AG09309 (cell line): ENCODE measurements around the gene PRM3.

ENCODE experiments used
- DNase-seq: peaks from one replicate; pipeline ENCODE4 v3.0.0-alpha.2; 2010; ENCODE audit warnings: low read depth
- H3K4me3 ChIP-seq: 2 replicates; pipeline ENCODE4 v1.5.1; 2011; ENCODE audit warnings: mild to moderate bottlenecking, low read depth, low read length, moderate library complexity; ENCODE audit not compliant: control insufficient read depth
- CTCF ChIP-seq: IDR thresholded peaks from 2 replicates; pipeline ENCODE4 v1.5.1; 2011; ENCODE audit warnings: mild to moderate bottlenecking, low read depth, low read length, inconsistent platforms; ENCODE audit not compliant: insufficient read depth, control insufficient read depth; ENCODE audit errors: missing control alignments

The PRM3 gene

DNA sequence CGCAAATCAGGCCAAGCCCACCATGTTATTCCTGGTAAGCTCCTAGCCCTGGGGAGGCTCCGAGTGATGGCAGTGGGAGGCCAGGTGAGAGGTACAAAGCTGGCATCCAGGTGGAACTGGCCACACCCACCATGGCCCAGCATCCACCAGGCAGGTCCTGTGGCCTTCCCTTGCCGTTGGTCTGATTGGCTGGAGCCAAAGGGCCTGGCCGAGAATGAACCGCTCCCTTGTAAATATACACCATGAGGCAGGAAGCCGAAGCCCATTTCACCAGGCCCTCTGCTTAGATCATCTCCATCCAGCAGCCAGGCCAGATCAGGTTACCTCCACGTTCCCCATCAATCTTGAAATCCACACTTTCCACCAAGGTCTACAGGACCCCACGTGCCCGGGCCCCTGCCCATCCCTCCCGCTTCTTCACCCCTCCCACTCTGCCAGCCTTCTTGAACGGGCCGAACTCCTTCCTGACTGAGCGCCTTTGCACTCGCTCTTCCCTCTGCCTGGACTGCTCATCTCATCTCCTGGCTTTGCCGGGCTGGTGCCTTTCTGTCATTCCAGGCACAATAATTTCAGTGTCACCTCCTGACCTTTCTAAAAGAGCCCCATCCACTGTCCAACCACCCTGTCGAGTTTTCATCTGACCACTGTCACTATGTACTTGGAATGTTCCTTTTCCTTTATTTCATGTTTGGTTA lies 23.2 kb downstream of the PRM3 start:
- TF ChIP-seq CTCF = no peak
- DNase-seq = no peak
- H3K4me3 ChIP-seq = no peak overlapping the region

GRCh38 chr16:11249233-11250061 lies 24.0 kb downstream of the PRM3 start:
- no peak overlapping the region for H3K4me3 ChIP-seq
- no peak for DNase-seq
- no peak for TF ChIP-seq CTCF

DNA sequence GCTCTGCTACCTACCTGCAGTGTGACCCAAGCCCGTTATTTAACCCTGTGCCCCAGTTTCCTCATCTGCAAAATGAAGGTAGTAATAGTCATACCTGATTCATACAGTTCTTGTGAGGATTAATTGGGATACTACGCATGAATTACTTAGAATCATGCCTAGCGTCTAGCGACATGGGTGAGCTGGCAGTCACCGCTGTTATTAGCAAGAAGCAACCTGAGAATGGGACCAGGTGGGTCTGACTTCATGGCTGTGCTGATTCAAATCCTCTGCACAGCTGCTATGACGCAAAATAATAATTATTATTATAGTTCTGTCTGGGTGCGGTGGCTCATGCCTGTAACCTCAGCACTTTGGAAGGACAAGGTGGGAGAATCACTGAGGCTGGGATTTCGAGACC lies 25.3 kb downstream of the PRM3 start:
- DNase-seq = no peak
- TF ChIP-seq CTCF = no peak
- H3K4me3 ChIP-seq = no peak overlapping the region

- no peak overlapping the region for H3K4me3 ChIP-seq
- TF ChIP-seq CTCF = no peak
- no peak for DNase-seq
Measured at GRCh38 chr16:11245988-11246387, 27.4 kb downstream of the PRM3 start.

- no peak overlapping the region for H3K4me3 ChIP-seq
- no peak for TF ChIP-seq CTCF
- no peak for DNase-seq
Measured at GRCh38 chr16:11245222-11245737, 28.1 kb downstream of the PRM3 start.

DNA sequence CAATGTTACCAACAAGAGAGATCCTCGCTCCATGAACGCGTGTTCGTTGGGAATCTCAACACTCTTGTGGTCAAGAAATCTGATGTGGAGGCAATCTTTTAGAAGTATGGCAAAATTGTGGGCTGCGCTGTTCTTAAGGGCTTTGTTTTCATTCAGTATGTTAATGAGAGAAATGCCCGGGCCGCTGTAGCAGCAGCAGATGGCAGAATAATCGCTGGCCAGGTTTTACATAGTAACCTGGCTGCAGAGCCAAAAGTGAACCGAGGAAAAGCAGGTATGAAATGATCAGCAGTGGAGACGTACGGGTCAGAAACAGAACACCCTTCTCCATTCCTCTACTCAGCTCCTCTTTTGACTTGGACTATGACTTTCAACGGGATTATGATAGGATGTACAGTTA lies 30.8 kb downstream of the PRM3 start:
- TF ChIP-seq CTCF = no peak
- DNase-seq = no peak

More for the DNA sequence above, 30.8 kb downstream of the PRM3 start:
- no peak overlapping the region for H3K4me3 ChIP-seq
